NCI-H1930 (cell line): ENCODE data around the gene PLXDC2.
"Not testable (repeated sequence)": the region's sequence is repeated elsewhere in the genome, so short reads cannot be mapped to it uniquely, and the experiment has no call there.

Source experiments
- DNase-seq, 2 experiments: peaks; one replicate each; lab custom pipeline; 2025; lab: John Stamatoyannopoulos, UW

The PLXDC2 gene

DNA sequence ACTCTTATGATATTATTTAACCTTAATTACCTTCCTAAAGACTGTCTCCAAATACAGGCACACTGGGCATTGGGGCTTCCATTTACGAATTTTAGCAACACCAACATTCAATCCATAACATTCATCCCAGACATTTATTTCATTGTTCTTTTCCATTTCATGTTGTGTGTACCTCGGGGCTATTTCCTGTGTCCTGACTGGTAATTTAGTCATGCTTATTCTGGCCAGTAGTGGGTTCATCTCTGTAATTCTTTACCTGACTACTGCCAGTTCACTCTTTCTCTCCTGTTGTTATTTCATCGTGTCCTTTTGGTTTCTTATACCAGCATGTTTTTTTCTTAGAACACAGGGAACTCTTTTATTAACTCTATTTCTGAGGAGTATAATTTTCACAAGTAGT is 225.7 kb downstream of the PLXDC2 start:
- DNase-seq, result no peak

DNA sequence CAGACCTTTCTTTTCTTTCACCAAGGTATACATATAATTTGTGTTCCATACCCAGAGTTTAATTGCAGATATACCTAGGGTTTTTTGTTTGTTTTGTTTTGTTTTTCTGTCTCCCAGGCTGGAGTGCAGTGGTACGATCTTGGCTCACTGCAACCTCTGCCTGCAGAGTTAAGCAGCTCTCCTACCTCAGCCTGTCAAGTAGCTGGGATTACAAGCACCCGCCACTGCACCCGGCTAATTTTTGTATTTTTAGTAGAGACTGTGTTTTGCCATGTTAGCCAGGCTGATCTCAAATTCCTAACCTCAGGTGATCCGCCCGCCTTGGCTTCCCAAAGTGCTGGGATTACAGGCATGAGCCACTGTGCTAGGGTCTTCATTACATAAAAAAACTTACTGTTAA is 228.9 kb downstream of the PLXDC2 start:
- not testable (repeated sequence) for DNase-seq

DNA sequence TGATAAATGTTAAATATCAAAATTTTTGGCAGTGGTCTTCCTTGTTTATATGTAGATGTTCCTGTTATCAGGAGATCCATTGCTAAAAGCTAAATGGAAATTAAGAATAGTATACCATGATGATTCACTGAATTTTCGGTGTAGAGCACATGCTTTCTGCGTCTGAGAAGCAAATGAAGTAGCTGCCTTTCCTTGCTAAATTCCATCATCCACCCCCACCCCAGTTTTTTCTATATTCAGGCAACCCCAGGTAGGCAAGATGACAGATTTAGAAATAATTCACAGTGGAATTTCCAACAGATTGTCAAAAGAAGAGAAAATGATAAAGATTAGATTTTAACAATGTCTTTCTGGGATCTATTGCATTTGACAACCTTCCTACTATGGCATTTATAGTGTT is 231.9 kb downstream of the PLXDC2 start:
- no peak for DNase-seq

DNA sequence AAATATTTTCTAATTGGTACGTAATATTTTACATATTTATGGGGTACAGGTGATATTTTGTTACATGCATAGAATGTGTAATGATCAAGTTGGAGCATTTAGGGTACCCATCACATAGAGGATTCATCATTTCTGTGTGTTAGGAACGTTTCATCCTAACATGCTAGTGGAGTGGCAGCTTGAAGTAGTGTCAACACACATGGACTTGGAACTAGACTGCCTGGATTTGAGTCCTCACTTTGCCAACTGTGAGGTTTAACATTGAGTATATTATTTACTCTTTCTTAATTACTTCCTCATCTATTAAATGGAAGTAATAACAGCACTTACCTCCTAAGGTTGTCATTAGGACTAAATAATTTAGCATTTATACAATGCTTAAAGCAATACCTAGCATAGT is 241.9 kb downstream of the PLXDC2 start:
- no peak for DNase-seq

DNA sequence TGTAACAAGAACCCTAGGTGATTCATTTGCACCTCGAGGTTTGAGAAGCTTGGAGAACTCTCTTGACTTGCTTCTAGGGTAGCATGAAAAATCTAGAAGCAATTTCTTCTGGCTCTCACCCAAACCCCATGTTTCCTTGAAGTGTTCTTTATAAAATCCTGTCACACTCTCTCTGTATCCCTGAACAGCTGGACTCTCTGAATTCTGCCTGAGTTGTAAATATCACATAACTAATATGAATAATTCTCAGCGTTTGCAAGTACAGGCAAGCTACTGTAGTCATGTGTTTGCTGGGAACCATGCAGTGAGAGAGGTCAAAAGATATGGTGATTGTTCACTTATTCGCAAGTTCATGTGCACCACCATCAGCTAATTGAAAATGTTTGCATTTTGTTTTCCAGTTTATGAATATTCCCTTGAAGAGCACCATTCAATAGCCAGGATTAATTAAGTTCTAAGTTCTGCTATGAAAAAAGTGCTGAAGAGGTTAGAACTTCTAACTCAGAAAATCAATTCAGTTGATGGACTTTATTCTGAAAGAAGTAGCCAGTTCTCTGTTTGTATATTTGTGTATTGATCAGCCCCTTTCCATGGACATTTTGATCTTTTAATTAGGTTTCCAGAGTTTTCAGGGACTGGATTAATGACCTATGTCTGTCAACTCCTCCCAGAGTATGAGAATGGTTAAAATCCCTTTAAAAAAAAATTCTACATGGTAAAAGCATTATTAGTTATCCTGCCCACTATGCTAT is 243.0 kb downstream of the PLXDC2 start:
- DNase-seq, result no peak

DNA sequence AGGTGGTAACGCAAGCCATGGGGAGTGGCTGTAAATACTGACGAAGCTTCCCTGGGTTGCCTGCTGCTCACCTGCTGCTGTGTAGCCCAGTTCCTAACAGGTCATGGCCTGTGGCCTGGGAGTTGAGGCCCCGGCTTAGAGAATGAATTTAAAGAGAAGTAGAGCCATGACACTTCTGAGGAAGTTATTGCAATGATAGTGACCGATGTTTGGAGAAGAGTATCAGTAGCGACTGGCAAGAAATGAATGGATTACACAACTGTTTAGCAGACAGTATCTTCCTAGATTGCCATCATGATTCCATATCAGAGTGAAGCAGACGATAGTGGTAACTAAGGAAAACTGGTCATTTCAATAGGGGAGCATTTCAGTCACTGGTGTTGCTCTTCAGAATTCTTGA is 249.6 kb downstream of the PLXDC2 start:
- DNase-seq, result no peak

DNA sequence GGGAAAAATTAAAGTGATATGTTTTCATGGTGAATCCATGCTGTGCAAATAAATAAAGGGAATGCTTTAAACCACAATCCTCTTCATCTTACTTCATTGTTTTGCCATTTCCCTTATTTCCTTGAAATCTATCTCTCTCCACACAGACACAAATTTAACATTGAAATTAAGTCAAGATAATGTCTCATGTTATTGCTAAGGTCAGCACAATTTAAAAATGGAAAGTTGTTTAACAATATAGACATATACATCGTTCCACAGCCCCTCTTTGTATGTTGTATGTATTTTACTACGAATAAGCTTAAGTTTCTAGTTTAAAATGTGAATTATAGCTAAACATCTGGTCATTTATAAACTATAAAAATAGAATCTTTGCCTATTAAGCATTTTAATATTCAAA is 256.9 kb downstream of the PLXDC2 start:
- no peak for DNase-seq

DNA sequence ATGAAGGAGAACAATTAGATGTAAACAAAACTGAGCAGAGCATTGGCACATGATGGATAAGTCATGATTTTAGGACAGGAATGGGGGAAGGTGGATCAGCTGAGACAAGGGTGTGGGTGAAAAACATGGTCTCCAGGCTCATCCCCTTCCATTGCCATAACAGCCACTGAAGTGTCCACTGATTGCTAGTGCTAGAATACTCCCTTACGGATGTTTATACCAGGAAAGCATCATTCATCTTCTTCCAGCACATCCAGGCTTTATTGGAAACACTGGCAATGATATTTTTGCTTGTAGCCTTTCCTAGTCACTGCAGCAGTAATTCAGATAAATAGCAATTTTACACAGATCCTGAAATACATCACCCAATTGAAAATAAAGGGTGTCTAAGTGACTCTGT is 259.5 kb downstream of the PLXDC2 start:
- DNase-seq, result no peak

DNA sequence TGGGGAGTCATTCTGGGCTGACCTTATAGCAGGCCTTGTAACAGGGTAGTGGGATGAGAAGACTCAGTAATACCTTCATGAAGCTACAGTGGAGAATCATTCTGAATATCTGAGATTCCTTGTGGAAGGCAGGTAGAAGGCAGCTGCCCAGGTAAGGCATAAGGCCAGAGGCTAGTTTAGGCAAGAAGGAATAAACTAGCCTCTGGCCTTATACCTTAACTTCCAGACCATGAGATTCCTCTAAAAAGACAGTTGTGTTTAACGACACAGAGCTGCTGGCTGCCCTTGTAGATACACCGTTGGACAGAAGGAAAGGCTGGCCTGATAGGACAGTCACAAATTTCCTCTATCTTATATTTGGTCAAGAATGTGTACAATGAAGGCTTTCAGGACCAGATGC is 268.2 kb downstream of the PLXDC2 start:
- no peak for DNase-seq

DNA sequence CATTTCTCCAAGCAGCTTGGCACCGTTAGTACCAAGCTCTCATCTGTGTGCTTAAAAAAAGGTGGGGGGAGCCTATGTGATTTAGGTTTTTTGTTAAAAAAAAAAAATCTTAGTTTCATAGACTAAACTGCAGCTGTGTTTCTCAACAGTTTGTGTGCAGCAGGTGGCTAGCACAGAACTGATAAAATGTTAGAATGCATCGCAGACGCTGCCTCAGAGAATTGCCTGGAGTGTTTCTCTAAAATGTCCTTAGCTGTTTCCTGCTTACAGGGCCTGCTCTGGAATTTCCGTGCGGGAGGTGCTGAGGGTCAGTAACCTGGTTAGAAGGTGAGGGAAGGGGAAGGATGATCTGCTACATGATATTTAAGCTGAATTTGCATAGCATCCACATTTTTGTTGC is 268.9 kb downstream of the PLXDC2 start:
- no peak for DNase-seq

DNA sequence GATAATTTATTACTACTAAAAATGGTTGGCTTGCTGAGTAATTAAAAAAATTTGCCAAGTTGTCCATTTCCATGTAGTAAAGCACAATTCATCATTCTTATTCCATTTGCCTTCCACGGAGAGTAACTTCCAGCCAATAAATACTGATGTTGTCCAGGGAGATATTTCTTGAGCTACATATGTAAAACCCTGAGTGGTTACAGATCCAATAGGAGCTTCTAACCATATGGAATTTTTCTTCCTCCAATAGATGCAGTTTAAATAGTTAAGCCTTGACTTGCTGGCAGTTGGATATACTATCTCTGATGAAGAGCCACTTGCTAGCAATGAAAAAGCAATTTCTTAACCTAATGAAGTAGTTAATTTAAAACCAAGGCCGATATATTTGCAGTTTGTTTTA is 271.1 kb downstream of the PLXDC2 start:
- no peak for DNase-seq

DNA sequence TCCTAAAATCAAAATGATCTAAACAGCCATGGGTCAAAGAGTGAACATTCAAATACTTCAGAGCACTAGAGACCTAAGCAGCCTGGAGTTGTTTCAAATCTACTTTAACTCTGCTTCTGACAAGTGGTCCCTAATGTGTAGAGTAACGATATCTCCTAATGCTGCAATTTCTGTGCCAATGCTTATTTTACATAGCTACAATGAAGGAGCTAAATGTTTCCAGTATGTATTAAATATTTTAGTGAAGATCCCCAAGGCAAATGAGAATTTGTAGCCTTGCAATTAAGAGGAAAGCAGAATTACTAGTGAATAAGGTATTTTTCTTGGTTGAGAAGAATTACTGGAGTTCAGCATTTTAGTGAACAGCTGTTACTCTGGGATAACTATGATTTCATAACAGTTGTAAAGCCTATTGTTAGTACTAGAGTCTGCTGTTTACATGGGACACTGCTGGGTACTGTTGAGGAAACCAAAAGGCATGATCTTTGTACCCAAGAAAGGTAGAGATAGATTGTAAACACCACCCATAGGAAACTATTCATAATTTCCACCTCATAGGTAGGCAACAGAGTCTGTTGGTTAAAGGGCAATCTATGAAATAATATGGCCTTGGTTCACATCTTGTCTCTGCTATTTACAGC is 271.9 kb downstream of the PLXDC2 start:
- DNase-seq, result no peak

DNA sequence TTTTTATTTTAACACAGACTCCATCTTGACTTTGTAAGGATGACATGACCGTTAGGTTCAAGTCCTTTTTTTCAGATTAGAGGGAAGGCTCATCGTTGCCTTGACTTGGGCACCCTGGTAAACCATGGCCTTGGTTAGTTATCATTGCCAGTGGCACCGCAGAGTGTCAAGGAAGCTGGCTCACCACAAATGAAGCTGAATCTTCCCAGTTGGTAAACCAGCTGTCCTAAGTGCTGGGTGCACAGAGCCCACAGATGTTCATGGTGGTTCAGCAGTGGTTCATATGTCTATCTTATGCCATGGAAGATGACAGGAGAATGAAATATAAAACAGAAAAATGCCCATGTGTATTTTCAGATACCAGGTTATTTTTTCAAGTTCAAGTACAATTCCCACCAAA is 273.6 kb downstream of the PLXDC2 start:
- no peak for DNase-seq

DNA sequence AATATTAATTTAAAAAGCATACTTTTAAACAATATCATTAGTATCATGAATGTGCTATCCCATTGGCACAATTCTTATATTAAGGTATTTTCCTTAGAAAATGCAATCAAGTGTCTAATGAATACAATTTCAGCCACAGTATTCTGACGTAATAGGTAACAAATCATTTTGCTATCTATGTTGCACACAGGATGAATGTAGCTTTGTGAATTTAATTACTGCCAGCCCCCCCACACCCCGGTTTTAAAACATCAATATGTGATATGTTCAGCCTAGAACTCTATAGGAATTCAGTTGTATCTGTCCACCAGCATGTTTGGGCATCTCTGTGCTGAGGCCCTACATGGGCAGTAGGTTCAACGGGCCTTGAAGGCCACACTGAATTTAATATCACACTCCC is 274.6 kb downstream of the PLXDC2 start:
- DNase-seq, result no peak

DNA sequence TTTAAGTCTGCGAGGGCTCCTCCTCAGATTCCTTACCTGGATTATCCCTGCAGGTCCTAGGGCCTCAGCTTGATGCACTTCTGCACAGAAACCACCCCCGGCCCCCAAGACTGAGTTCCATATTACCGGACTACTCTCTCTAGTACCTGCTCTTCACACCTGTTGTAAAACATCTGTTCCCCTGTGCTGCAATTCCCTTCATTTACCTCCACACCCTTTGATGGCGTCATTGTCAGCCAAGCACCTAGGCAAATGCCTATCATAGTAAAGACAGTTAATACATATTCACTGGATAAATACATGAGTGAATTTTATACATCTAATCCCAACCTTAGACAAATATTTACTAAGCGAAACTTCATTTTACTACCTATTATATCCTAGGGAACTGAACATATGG is 275.5 kb downstream of the PLXDC2 start:
- no peak for DNase-seq

DNA sequence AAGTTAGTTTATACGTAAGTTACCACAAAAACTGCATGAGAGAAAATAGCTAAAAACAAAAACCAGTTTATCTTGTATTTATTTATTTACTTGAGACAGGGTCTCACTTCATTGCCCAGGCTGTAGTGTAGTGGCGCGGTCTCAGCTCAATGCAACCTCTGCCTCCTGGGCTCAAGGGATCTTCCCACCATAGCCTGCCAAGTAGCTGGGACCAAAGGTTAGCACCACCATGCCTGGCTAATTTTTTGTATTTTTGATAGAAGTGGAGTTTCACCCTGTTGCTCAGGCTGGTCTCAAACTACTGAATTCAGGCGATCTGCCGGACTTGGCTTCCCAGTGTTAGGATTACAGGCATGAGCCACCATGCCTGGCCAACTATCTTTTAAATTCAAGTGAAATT is 277.4 kb downstream of the PLXDC2 start:
- no peak for DNase-seq

DNA sequence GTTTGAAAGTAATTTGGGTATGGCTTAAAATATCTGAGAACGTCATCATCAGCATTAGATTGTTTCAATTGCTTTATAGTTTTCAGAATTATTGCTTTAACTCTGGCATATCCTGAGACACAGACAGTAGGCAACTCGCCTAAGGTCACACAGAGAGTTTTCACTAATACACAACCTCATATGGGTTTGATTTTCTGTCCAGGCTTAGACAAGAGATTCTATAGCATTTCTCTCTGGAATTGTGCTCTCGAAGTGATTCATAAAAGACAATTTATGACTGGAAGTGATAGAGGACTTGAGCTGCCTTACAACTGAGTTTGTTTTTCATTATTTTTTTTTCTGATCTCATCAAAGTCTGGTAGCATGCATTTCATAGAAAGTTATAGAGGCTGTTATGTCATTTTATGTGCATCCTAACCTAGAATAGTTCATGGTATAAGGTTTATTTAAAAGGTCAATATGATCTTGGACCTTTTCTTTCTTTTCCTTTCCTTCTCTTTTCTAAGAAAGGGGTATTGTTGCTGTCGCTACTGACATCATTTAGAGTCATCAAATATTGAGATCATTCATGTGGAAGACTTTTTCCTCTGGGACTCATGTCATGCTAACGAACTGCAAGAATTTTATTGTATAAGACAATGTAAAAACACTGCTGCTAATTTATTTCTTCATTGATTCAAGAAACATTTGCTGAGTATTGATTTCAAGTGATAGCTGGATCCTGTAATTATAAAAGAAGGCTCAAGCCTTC is 278.2 kb downstream of the PLXDC2 start:
- no peak for DNase-seq

DNA sequence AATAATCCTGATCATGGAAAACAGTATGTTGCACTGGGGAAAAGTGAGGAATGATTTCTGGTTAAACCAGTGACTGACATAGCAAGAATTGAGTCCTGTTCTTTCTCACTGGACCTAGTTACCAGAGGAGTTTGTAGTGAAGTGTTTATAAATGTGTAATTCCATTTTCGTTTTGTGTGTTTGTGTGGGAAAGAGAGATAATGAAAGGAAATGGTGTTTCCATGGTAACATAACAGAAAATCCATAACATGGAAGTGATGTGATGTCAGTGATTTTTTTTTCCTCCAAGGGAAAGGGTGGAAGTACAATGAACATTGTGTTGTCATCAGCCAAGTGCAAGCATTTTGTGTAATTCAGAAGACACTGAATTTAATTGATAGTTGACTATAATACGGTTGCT is 283.9 kb downstream of the PLXDC2 start:
- no peak for DNase-seq

DNA sequence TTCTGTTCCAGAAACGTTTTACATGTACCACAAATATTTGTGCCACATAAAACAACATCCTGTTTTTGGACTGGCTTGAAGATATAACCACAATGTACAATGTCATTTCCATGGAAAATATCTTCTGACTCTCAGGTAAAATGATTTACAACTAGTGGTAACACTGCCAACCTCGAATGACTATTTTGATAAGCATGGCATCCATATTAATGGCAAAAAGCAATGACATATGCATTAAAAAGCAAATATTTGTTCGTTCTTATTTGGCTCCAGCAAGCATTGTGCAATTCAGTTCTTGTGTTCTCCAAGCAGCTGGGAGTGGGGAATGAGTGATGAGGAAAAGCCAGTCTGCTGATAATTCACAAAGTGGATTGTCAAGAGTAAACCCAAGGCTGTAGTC is 289.0 kb downstream of the PLXDC2 start:
- DNase-seq, result no peak

DNA sequence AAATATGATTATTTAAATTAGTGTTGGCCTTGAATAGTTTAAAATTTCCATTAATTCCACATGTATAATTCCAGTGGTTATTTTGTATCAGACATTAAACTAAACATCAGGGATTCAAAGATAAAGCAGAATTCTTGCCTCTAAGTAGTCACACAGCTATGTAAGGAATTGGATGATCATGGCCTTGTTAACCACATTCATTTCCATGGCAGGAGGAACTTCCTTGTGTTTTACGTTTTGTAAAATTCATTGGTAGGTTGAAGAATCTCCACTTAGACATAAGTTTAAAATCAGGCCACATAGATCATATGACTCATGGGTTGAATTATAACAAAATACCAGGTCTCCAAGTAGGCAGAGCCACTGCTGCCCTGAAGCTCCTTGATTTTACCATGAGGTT is 289.7 kb downstream of the PLXDC2 start:
- DNase-seq, result no peak

DNA sequence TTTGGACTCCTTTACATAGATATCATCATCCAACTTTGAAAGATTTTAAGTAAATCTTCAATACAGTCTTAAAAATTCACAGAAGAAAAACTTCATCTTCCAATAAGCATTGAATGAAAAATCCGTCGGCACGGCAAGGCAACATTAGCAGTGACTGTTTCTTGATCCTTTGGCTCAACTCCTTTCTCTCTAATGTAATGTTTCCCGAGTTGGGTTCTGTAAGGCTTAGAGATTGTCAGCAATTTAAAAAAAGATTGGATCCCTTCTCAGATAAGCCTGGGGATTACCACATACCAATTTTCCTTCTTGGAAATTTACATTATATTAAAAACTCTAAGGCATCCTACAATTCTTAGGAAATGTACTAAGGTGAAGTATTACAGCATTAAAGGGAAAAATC is 291.8 kb downstream of the PLXDC2 start:
- no peak for DNase-seq

DNA sequence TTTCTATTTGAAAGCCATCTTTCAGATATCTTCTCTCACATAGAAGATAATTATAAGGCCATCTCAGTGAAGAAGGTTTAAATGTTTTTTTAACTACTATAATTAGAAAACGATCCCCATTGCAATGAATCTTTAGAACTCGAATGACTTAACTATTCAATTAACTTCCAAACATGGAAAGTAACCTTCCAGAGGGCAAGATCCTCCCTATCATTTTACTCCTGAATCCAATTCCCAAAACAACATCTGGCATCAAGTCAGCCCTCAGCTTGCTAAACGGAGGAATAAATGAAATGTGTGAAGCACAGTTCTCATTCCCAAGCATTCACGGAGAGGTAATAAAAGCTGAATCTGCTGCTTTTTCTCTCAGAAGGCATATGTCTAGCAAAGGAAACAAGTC is 293.4 kb downstream of the PLXDC2 start:
- DNase-seq, result no peak
